SK-N-SH (cell line): ENCODE measurements around the gene LANCL3. TPM values are rescaled to one million over a fixed set of nuclear protein-coding genes. Genes with fewer than 3 reads are reported as not detected.
"Not testable (repeated sequence)": the region's sequence is repeated elsewhere in the genome, so short reads cannot be mapped to it uniquely, and the experiment has no call there.

Experiments used
- CTCF ChIA-PET: fragments of 300-600, 350-600 bp; formaldehyde crosslinking; extraction: SDS; loops from one replicate; lab custom pipeline; 2021; lab: Yijun Ruan, JAX
- POLR2A ChIA-PET: fragments of 350-600 bp; sonication (Branson Sonifier 250); formaldehyde crosslinking; extraction: SDS; loops from one replicate; lab custom pipeline; 2020; ENCODE audit warnings: antibody characterized with exemption, inconsistent platforms; lab: Yijun Ruan, JAX
- DNase-seq: peaks from one replicate; pipeline ENCODE4 v3.0.0; 2012
- H2AFZ ChIP-seq: fragments of 200-600 bp; sonication (generic); 2 replicates; pipeline ENCODE4 v1.8.1; 2016; ENCODE audit warnings: antibody characterized with exemption, mild to moderate bottlenecking, low read depth
- H3F3A ChIP-seq: fragments of 200-600 bp; sonication (generic); replicated peaks from 2 replicates; pipeline ENCODE3; 2016; ENCODE audit warnings: antibody characterized with exemption, mild to moderate bottlenecking; ENCODE audit not compliant: insufficient read depth
- H3K27ac ChIP-seq, 2 experiments: fragments of 200-500 bp in 1 of 2; fragments of 200-600 bp in 1 of 2; sonication (Bioruptor generic) in 1 of 2; sonication (generic), shearing (Covaris generic) in 1 of 2; 2 replicates each; pipeline versions ENCODE4 v1.5.1 to v1.6.1; 2014 to 2016; ENCODE audit warnings: low read depth in 2 of 2, inconsistent platforms in 1 of 2, low read length in 1 of 2, mild to moderate bottlenecking in 1 of 2, mixed read lengths in 1 of 2
- H3K27me3 ChIP-seq: fragments of 200-600 bp; sonication (generic), shearing (Covaris generic); 2 replicates; pipeline ENCODE4 v1.6.1; 2016; ENCODE audit warnings: mixed run types; ENCODE audit not compliant: insufficient read depth
- H3K36me3 ChIP-seq, 2 experiments: fragments of 200-500 bp in 1 of 2; fragments of 200-600 bp in 1 of 2; sonication (Bioruptor generic) in 1 of 2; sonication (generic) in 1 of 2; replicated peaks in 1 of 2; 2 replicates each; pipeline versions ENCODE3 to v1.5.1; 2014 to 2016; ENCODE audit warnings: low read length in 1 of 2, mild to moderate bottlenecking in 1 of 2; ENCODE audit not compliant: insufficient read depth in 2 of 2, control insufficient read depth in 1 of 2
- H3K4me1 ChIP-seq, 2 experiments: fragments of 200-500 bp in 1 of 2; fragments of 200-600 bp in 1 of 2; sonication (Bioruptor generic) in 1 of 2; sonication (generic), shearing (Covaris generic) in 1 of 2; 2 replicates each; pipeline versions ENCODE4 v1.5.1 to v1.6.1; 2014 to 2016; ENCODE audit warnings: low read depth in 1 of 2, low read length in 1 of 2, mixed run types in 1 of 2; ENCODE audit not compliant: insufficient read depth in 2 of 2, control insufficient read depth in 1 of 2
- H3K4me2 ChIP-seq: fragments of 200-600 bp; sonication (generic), shearing (Covaris generic); 2 replicates; pipeline ENCODE4 v1.6.1; 2017; ENCODE audit warnings: mixed run types
- H3K4me3 ChIP-seq, 2 experiments: fragments of 200-500 bp in 1 of 2; fragments of 200-600 bp in 1 of 2; sonication (Bioruptor generic) in 1 of 2; sonication (generic), shearing (Covaris generic) in 1 of 2; 2 replicates each; pipeline versions ENCODE4 v1.5.1 to v1.8.1; 2014 to 2016; ENCODE audit warnings: low read depth in 2 of 2, inconsistent platforms in 1 of 2, low read length in 1 of 2, mild to moderate bottlenecking in 1 of 2, mixed read lengths in 1 of 2, moderate library complexity in 1 of 2
- H3K79me2 ChIP-seq: fragments of 200-600 bp; sonication (generic); 2 replicates; pipeline ENCODE4 v1.8.1; 2017; ENCODE audit warnings: mild to moderate bottlenecking; ENCODE audit not compliant: insufficient read depth
- H3K9ac ChIP-seq: fragments of 200-600 bp; sonication (generic); 2 replicates; pipeline ENCODE4 v1.6.1; 2017; ENCODE audit warnings: mixed run types
- H3K9me2 ChIP-seq: fragments of 200-600 bp; sonication (generic); 2 replicates; pipeline ENCODE4 v1.6.1; 2017; ENCODE audit warnings: mixed run types
- H3K9me3 ChIP-seq: fragments of 200-600 bp; sonication (generic); 2 replicates; pipeline ENCODE4 v1.6.1; 2017; ENCODE audit warnings: mixed run types, mild to moderate bottlenecking, moderate library complexity
- H4K20me1 ChIP-seq: fragments of 200-600 bp; sonication (generic); 2 replicates; pipeline ENCODE4 v1.6.1; 2017; ENCODE audit warnings: mild to moderate bottlenecking, mixed run types; ENCODE audit not compliant: insufficient read depth
- EP300 ChIP-seq, 2 experiments: IDR thresholded peaks; 2 replicates each; pipeline versions ENCODE4 v1.4.0 to v1.6.1; 2012; ENCODE audit warnings: borderline replicate concordance in 1 of 2, low read depth in 1 of 2, low read length in 1 of 2
- FOXJ3 ChIP-seq: sonication (generic); formaldehyde crosslinking; IDR thresholded peaks from 2 replicates; pipeline ENCODE4 v1.5.1; 2020; ENCODE audit warnings: mild to moderate bottlenecking, missing genetic modification reagents
- JUND ChIP-seq: IDR thresholded peaks from 2 replicates; pipeline ENCODE4 v1.4.0; 2012
- MEF2A ChIP-seq: IDR thresholded peaks from 2 replicates; pipeline ENCODE4 v1.4.0; 2012; ENCODE audit warnings: low read depth, borderline replicate concordance
- NRF1 ChIP-seq: IDR thresholded peaks from 2 replicates; pipeline ENCODE4 v1.6.1; 2012; ENCODE audit warnings: low read depth, mild to moderate bottlenecking, low read length
- RCOR1 ChIP-seq: fragments of 150-350 bp; IDR thresholded peaks from 2 replicates; pipeline ENCODE4 v1.6.1; 2017; ENCODE audit warnings: antibody characterized with exemption, low read length
- RXRA ChIP-seq: IDR thresholded peaks from 2 replicates; pipeline ENCODE4 v1.4.0; 2012; ENCODE audit warnings: low read depth, mild to moderate bottlenecking, borderline replicate concordance
- SIN3A ChIP-seq: IDR thresholded peaks from 2 replicates; pipeline ENCODE4 v1.6.1; 2012; ENCODE audit warnings: low read depth, mild to moderate bottlenecking, low read length, moderate library complexity, borderline replicate concordance
- TAF1 ChIP-seq: IDR thresholded peaks from 2 replicates; pipeline ENCODE4 v1.6.1; 2012; ENCODE audit warnings: low read depth, mild to moderate bottlenecking, low read length, moderate library complexity, borderline replicate concordance
- YY1 ChIP-seq: IDR thresholded peaks from 2 replicates; pipeline ENCODE4 v1.4.0; 2012; ENCODE audit warnings: low read depth, mild to moderate bottlenecking
- WGBS: methylation state at CpG from one replicate; pipeline ENCODE4 v1.1.6; 2017; ENCODE audit warnings: low lambda C conversion rate; 5-methylcytosine and 5-hydroxymethylcytosine counted together
- polyA plus RNA-seq, 3 experiments: library from polyadenylated mRNA; depleted of rRNA; stranded (reverse); fragments of >200 nt; gene quantifications; 2 replicates each; pipeline ENCODE4 v1.2.3, GENCODE V29; 2012
- TF ChIP-seq, protein P1 (sequence below): fragments of 200-600 bp; sonication (generic); IDR thresholded peaks from 2 replicates; pipeline ENCODE4 v1.6.1; 2017; ENCODE audit warnings: antibody characterized with exemption, mild to moderate bottlenecking, moderate library complexity
- TF ChIP-seq, protein P2 (sequence below): IDR thresholded peaks from 2 replicates; pipeline ENCODE4; 2012
- TF ChIP-seq, protein P3 (sequence below): IDR thresholded peaks from 2 replicates; pipeline ENCODE4 v1.6.1; 2012; ENCODE audit warnings: mild to moderate bottlenecking, low read depth, low read length, moderate library complexity

Gene LANCL3
- polyA plus RNA-seq, 1 of the 3 experiments (the other 2 are of a cell fraction) = under 0.01 TPM

DNA sequence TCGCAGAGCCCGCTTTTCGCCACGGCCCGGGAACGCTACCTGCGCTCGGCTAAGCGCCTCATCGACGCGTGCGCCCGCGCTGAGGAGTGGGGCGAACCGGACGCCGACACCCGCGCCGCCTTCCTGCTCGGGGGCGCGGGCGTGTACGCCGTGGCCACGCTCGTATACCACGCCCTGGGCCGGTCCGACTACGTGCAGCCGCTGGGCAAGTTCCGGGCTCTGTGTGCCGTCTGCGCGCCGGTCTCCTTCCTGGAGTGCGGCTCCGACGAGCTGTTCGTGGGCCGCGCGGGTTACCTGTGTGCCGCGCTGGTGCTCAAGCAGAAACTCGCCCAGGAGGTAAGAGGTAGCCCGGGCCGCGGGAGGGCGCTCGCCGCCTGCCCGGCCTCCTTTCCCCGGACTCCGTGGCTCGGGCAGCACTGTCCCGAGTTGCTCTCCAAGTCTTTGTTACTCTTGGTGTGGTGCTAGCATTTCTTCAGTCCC is 687 bp downstream of the LANCL3 start:
- H3K9ac ChIP-seq, H3K36me3 ChIP-seq, CTCF ChIA-PET, H3K27ac ChIP-seq, H3K27me3 ChIP-seq, H2AFZ ChIP-seq, H3K79me2 ChIP-seq, H3K9me2 ChIP-seq, POLR2A ChIA-PET, H3F3A ChIP-seq, DNase-seq, H3K9me3 ChIP-seq, H3K4me1 ChIP-seq, H4K20me1 ChIP-seq: not testable (repeated sequence)
- WGBS = 24% methylated on average over 18 of the region's 61 CpGs
- TF ChIP-seq, protein P1, sequence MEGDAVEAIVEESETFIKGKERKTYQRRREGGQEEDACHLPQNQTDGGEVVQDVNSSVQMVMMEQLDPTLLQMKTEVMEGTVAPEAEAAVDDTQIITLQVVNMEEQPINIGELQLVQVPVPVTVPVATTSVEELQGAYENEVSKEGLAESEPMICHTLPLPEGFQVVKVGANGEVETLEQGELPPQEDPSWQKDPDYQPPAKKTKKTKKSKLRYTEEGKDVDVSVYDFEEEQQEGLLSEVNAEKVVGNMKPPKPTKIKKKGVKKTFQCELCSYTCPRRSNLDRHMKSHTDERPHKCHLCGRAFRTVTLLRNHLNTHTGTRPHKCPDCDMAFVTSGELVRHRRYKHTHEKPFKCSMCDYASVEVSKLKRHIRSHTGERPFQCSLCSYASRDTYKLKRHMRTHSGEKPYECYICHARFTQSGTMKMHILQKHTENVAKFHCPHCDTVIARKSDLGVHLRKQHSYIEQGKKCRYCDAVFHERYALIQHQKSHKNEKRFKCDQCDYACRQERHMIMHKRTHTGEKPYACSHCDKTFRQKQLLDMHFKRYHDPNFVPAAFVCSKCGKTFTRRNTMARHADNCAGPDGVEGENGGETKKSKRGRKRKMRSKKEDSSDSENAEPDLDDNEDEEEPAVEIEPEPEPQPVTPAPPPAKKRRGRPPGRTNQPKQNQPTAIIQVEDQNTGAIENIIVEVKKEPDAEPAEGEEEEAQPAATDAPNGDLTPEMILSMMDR = peak; percentile 20; the same call in 1 of the 2 replicates
- Histone ChIP-seq H3K4me3 (peak overlapping the region in 1 of 2 experiments; percentile 43; a peak in 1 of 4 replicates), H3K4me2 (0 out of 2 replicates have a peak overlapping the region, but pooled peaks have one; percentile 15)

DNA sequence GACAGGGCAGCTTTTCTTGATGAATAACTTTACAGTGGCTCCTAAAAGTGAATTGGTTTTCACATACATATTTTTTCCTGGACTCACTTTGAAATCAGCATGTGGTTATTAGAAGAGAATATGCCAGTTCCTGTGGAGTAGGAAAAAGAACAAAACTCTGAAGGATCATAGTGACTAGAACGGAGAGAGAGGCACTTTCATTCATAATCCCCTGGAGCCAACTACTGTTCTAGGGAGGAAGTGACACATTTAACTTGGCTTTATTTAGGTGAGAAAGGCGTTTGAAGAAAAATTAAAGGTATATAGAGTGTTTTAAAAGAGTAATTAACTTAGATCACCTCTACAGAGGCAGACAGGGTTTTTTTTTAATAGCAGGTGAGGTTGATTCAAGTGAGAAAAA is 1.7 kb downstream of the LANCL3 start:
- H3K36me3 ChIP-seq, H3K4me2 ChIP-seq, H4K20me1 ChIP-seq, H3K79me2 ChIP-seq, H3K27me3 ChIP-seq, H3K9me3 ChIP-seq, H2AFZ ChIP-seq, H3K4me3 ChIP-seq, H3K4me1 ChIP-seq, H3K9me2 ChIP-seq, DNase-seq, POLR2A ChIA-PET, CTCF ChIA-PET, H3K27ac ChIP-seq, H3F3A ChIP-seq, H3K9ac ChIP-seq: not testable (repeated sequence)
- 5% methylated on average over 2 of the region's 2 CpGs for WGBS

DNA sequence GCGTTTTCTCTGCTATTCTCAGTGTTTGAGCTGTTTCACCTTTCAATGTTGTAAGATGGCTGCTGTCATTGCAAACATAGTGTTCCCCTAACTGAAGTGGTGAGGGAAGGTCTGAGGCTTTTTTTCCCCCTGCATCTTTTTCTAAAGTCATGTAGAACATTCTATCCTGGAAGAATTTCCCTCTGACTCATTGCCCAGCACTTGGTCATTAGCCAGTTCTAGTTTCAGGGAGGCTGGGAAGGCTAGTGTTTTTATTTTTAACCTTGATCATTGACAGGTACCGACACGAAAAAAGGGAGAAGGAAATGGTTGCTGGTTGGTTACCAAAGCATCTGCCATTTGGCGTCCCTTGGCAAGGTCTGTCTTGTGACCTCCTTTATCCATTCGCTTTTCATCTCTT is 6.6 kb downstream of the LANCL3 start:
- DNase-seq = no peak
- H3K27me3 ChIP-seq = peaks cover 6% of the 10 kb centered on the region; the same call in 1 of the 2 replicates
- H2AFZ ChIP-seq = no peak overlapping the region
- H3K27ac ChIP-seq = no peak overlapping the region
- H3K36me3 ChIP-seq = no peaks in the 10 kb centered on the region
- H3K4me2 ChIP-seq = no peak overlapping the region
- H3K9ac ChIP-seq = no peak overlapping the region
- ChIA-PET CTCF (interaction anchor here (0.7 kb wide), 1 partner anchor 216 kb away, joined by 3 read pairs; no protein-coding TSS in a partner anchor), POLR2A (no interaction called here)
- no peaks in the 10 kb centered on the region for H3F3A ChIP-seq
- no peaks in the 10 kb centered on the region for H3K4me1 ChIP-seq
- H4K20me1 ChIP-seq = no peaks in the 10 kb centered on the region
- WGBS = 16% methylated on average over 5 of the region's 5 CpGs
- H3K9me3 ChIP-seq = no peaks in the 10 kb centered on the region
- no peak overlapping the region for H3K4me3 ChIP-seq
- H3K9me2 ChIP-seq = no peaks in the 10 kb centered on the region
- H3K79me2 ChIP-seq = no peaks in the 10 kb centered on the region
- TF ChIP-seq MEF2A (no peak), TAF1 (no peak), NRF1 (no peak), FOXJ3 (CRISPR knock-in tag) (no peak), EP300 (IDR thresholded peaks at IDR 0.05; ENCODE audit: borderline replicate concordance in 1 of 2, low read depth in 1 of 2, low read length in 1 of 2) (no peak), JUND (no peak), SIN3A (no peak), RCOR1 (no peak), RXRA (no peak), YY1 (no peak)
- TF ChIP-seq, protein P1 = no peak
- TF ChIP-seq, protein P2, sequence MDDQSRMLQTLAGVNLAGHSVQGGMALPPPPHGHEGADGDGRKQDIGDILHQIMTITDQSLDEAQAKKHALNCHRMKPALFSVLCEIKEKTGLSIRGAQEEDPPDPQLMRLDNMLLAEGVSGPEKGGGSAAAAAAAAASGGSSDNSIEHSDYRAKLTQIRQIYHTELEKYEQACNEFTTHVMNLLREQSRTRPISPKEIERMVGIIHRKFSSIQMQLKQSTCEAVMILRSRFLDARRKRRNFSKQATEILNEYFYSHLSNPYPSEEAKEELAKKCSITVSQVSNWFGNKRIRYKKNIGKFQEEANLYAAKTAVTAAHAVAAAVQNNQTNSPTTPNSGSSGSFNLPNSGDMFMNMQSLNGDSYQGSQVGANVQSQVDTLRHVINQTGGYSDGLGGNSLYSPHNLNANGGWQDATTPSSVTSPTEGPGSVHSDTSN = no peak
- TF ChIP-seq, protein P3, sequence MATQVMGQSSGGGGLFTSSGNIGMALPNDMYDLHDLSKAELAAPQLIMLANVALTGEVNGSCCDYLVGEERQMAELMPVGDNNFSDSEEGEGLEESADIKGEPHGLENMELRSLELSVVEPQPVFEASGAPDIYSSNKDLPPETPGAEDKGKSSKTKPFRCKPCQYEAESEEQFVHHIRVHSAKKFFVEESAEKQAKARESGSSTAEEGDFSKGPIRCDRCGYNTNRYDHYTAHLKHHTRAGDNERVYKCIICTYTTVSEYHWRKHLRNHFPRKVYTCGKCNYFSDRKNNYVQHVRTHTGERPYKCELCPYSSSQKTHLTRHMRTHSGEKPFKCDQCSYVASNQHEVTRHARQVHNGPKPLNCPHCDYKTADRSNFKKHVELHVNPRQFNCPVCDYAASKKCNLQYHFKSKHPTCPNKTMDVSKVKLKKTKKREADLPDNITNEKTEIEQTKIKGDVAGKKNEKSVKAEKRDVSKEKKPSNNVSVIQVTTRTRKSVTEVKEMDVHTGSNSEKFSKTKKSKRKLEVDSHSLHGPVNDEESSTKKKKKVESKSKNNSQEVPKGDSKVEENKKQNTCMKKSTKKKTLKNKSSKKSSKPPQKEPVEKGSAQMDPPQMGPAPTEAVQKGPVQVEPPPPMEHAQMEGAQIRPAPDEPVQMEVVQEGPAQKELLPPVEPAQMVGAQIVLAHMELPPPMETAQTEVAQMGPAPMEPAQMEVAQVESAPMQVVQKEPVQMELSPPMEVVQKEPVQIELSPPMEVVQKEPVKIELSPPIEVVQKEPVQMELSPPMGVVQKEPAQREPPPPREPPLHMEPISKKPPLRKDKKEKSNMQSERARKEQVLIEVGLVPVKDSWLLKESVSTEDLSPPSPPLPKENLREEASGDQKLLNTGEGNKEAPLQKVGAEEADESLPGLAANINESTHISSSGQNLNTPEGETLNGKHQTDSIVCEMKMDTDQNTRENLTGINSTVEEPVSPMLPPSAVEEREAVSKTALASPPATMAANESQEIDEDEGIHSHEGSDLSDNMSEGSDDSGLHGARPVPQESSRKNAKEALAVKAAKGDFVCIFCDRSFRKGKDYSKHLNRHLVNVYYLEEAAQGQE = no peak
